MCF 10A (cell line): Measurements from ENCODE around the gene RBM18. TPM values are rescaled to one million over a fixed set of nuclear protein-coding genes. Genes with fewer than 3 reads are reported as not detected.

Source experiments
- BruUV-seq: library from RNA; stranded (reverse); fragments of 400-500 nt; replicated peaks from 2 replicates; lab custom pipeline; 2021; lab: Mats Ljungman, UMichigan
- CTCF ChIA-PET: fragments of 300-600 bp; sonication (Branson Sonifier 250); formaldehyde crosslinking; extraction: SDS; loops from one replicate; lab custom pipeline; 2021; ENCODE audit warnings: antibody characterized with exemption, inconsistent platforms; lab: Yijun Ruan, JAX
- POLR2A ChIA-PET: fragments of 300-600, 350-650 bp; sonication (Branson Sonifier 250); formaldehyde crosslinking; extraction: SDS; loops from one replicate; lab custom pipeline; 2020; ENCODE audit warnings: antibody characterized with exemption, inconsistent platforms; lab: Yijun Ruan, JAX
- DNase-seq: peaks from one replicate; pipeline ENCODE4 v3.0.0-alpha.2; 2018; ENCODE audit not compliant: unreplicated experiment
- H3K27ac Mint-ChIP-seq: one replicate; pipeline ENCODE4 v1.8.0; 2022; ENCODE audit warnings: mild to moderate bottlenecking, low read depth, mixed read lengths; ENCODE audit not compliant: unreplicated experiment
- H3K27me3 Mint-ChIP-seq: one replicate; pipeline ENCODE4 v1.8.0; 2022; ENCODE audit warnings: mixed read lengths; ENCODE audit not compliant: insufficient read depth, unreplicated experiment
- H3K36me3 Mint-ChIP-seq: one replicate; pipeline ENCODE4 v1.8.0; 2022; ENCODE audit warnings: mild to moderate bottlenecking, moderate library complexity, mixed read lengths; ENCODE audit not compliant: insufficient read depth, unreplicated experiment
- H3K4me1 Mint-ChIP-seq: one replicate; pipeline ENCODE4 v1.8.0; 2022; ENCODE audit warnings: mixed read lengths; ENCODE audit not compliant: insufficient read depth, unreplicated experiment
- H3K4me3 Mint-ChIP-seq: one replicate; pipeline ENCODE4 v1.8.0; 2022; ENCODE audit warnings: mild to moderate bottlenecking, moderate library complexity, mixed read lengths; ENCODE audit not compliant: unreplicated experiment
- H3K9me3 Mint-ChIP-seq: one replicate; pipeline ENCODE4 v1.8.0; 2022; ENCODE audit warnings: mixed read lengths; ENCODE audit not compliant: unreplicated experiment
- intact Hi-C: fragments of 100-400 bp; cut with micrococcal nuclease; formaldehyde crosslinking; loops from 2 replicates; pipeline ENCODE4 v1.14.1; 2022
- total RNA-seq: library from RNA; stranded (reverse); gene quantifications from 2 replicates; pipeline ENCODE4 v1.2.3, GENCODE V29; 2022
- TF ChIP-seq, protein P1 (sequence below): fragments of 200-600 bp; IDR thresholded peaks from one replicate; pipeline ENCODE4 v1.8.0; 2022; ENCODE audit warnings: antibody characterized with exemption, mild to moderate bottlenecking; ENCODE audit not compliant: unreplicated experiment

Gene RBM18
- total RNA-seq, 1 experiment from 2014 or later, result 44.4 TPM

DNA sequence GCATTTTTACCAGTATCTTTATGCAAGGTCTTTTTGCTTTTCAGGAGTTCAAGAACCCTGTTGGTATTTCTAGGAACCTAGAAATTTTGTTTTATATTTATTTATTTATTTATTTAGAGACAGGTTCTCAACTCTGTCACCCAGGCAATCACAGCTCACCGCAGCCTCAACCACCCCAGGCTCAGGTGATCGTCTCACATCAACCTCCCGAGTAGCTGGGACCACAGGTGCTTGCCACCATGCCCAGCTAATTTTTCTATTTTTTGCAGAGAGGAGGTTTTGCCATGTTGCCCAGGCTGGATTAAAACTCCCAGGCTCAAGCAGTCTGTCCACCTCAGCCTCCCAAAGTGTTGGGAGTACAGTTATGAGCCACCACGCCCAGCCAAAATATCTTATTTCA, 68.8 kb downstream of the RBM18 start:
- ChIA-PET POLR2A (no interaction called here), CTCF (interaction anchor here (1.4 kb wide), 1 partner anchor 74 kb away, joined by 5 read pairs; no protein-coding TSS in a partner anchor)

DNA sequence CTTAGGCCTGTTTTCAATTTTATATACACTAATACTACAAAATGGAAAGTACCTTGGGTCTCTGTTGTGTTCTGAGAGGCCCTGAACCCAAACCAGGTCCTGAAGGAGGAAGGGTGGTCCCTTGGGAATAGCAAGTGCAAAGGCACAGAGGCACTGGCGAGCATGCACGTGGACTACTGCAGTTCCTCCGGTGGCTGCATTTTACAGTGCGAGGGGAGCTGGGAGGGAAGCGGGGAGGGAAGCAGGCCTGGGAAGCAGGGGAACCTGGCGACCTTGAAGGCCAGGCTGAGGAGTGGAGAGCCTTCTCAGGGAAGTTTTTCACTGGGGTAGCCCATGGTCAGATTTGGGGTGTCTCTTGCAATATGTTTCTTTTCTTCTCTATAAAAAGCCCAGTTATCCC, 71.0 kb downstream of the RBM18 start:
- BruUV-seq, result no TSS peak
- Mint-ChIP-seq H3K27ac (no peak overlapping the region), H3K4me1 (no peaks in the 10 kb centered on the region), H3K36me3 (no peaks in the 10 kb centered on the region), H3K9me3 (no peaks in the 10 kb centered on the region), H3K27me3 (peaks cover 14% of the 10 kb centered on the region), H3K4me3 (no peak overlapping the region)
- TF ChIP-seq, protein P1, sequence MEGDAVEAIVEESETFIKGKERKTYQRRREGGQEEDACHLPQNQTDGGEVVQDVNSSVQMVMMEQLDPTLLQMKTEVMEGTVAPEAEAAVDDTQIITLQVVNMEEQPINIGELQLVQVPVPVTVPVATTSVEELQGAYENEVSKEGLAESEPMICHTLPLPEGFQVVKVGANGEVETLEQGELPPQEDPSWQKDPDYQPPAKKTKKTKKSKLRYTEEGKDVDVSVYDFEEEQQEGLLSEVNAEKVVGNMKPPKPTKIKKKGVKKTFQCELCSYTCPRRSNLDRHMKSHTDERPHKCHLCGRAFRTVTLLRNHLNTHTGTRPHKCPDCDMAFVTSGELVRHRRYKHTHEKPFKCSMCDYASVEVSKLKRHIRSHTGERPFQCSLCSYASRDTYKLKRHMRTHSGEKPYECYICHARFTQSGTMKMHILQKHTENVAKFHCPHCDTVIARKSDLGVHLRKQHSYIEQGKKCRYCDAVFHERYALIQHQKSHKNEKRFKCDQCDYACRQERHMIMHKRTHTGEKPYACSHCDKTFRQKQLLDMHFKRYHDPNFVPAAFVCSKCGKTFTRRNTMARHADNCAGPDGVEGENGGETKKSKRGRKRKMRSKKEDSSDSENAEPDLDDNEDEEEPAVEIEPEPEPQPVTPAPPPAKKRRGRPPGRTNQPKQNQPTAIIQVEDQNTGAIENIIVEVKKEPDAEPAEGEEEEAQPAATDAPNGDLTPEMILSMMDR, result no peak
- intact Hi-C loops, result no loop called here
- POLR2A ChIA-PET, result no interaction called here
- CTCF ChIA-PET, result interaction anchor here (1.5 kb wide), 1 partner anchor 70 kb away, joined by 6 read pairs; no protein-coding TSS in a partner anchor
- no peak for DNase-seq

More for the DNA sequence above, 68.8 kb downstream of the RBM18 start:
- DNase-seq, result no peak
- no peaks in the 10 kb centered on the region for H3K4me1 Mint-ChIP-seq
- no peaks in the 10 kb centered on the region for H3K9me3 Mint-ChIP-seq
- peaks cover 14% of the 10 kb centered on the region for H3K27me3 Mint-ChIP-seq
- no peak overlapping the region for H3K4me3 Mint-ChIP-seq
- BruUV-seq, result no TSS peak
- H3K36me3 Mint-ChIP-seq, result no peaks in the 10 kb centered on the region
- no peak overlapping the region for H3K27ac Mint-ChIP-seq
- intact Hi-C loops, result no loop called here
- TF ChIP-seq, protein P1, result no peak

DNA sequence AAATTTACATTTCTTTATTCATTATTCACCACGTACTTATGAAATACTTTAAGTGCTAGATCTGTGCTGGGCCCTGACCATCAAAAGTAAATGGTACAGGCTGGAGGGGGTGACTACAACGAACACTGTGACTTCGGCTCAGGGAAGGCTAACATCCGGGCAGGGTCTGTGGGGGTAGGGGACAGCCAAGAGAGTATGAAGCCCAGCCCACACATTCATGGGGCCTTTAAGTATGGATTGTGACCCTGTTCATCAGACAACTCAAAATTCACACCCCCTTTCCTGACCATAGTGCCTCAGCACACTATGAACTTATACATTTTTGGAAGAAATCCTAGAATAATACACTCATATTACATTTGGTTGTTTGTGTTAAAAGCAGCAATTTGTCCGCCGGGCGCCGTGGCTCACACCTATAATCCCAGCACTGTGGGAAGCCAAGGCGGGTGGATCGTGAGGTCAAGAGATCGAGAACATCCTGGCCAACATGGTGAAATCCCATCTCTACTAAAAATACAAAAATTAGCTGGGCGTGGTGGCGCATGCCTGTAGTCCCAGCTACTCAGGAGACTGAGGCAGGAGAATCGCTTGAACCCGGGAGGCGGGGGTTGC, 71.6 kb downstream of the RBM18 start:
- Mint-ChIP-seq H3K4me3 (no peak overlapping the region), H3K27me3 (peaks cover 14% of the 10 kb centered on the region), H3K9me3 (no peaks in the 10 kb centered on the region), H3K4me1 (no peaks in the 10 kb centered on the region), H3K36me3 (no peaks in the 10 kb centered on the region), H3K27ac (no peak overlapping the region)
- no TSS peak for BruUV-seq
- intact Hi-C loops, result no loop called here
- DNase-seq, result peak; percentile 41
- CTCF ChIA-PET, result interaction anchor here (1.5 kb wide), 1 partner anchor 70 kb away, joined by 6 read pairs; no protein-coding TSS in a partner anchor
- POLR2A ChIA-PET, result no interaction called here
- TF ChIP-seq, protein P1, result no peak

DNA sequence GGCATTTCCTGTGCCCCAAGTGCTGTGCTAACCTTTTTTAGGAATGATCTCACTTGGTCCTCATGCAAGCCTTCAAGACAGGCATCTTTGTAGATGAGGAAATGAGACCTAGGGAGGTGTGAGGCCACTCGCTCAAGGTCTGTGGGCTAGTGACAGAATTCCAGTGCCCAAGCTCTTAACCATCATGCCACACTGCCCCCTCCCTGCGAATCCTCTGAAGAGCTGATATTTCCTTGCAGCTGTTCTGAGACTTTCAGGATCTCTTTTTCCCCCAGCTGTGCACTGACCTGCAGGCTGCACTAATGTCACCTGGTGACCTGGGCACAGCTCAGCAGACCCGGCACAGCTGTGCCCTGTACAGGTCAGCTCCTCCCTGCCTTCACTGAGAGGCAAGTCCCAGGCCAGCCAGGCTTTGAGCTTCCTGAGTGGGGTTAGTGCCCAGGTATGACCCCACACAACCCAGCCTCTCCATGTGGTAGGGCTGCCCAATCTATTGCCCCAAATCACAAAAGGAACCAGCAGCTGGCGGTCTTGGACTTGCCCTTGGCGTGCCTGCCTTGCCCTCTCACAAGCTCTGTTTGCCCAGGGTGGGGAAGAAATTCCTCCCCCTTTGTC, 72.3 kb downstream of the RBM18 start:
- Mint-ChIP-seq H3K27me3 (peaks cover 12% of the 10 kb centered on the region), H3K9me3 (no peaks in the 10 kb centered on the region), H3K36me3 (no peaks in the 10 kb centered on the region), H3K4me1 (no peaks in the 10 kb centered on the region), H3K4me3 (no peak overlapping the region), H3K27ac (no peak overlapping the region)
- no TSS peak for BruUV-seq
- TF ChIP-seq, protein P1, result no peak
- ChIA-PET CTCF (interaction anchor here (1.5 kb wide), 1 partner anchor 69 kb away, joined by 6 read pairs; no protein-coding TSS in a partner anchor), POLR2A (interaction anchor here (0.6 kb wide), 1 partner anchor 112 kb away, joined by 3 read pairs; no protein-coding TSS in a partner anchor)
- intact Hi-C loops, result no loop called here
- DNase-seq, result no peak
